ENCODE data around the gene GNAO1.

GNAO1 gene

GRCh38 chr16:56241596-56241995 is 50.3 kb downstream of the GNAO1 start:
- DNase-seq (ENCODE audit: low spot score), result no peak

- no peak for DNase-seq (ENCODE audit: low spot score)
Observed at GRCh38 chr16:56242740-56243139, 51.5 kb downstream of the GNAO1 start.

DNA sequence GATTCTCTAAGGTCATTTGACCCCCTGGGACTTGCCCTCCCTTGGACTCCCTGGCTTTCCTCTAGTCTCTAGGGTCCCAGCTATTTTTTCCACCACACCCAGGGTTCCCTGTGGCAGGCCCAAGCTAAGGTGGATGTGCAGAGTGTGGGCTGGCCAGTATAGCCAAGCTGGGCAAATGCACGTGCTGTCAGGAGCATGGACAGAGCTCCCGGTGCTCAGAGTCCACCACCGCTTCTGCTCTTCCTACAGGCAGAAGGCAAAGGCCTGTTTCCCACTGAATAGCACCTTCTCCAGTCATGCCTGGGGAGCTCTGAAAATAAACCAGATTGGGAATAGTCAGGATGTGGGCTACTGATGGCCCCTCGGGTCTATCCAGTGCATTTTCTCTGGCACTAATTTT is 53.3 kb downstream of the GNAO1 start:
- DNase-seq (ENCODE audit: low spot score), result no peak

DNA sequence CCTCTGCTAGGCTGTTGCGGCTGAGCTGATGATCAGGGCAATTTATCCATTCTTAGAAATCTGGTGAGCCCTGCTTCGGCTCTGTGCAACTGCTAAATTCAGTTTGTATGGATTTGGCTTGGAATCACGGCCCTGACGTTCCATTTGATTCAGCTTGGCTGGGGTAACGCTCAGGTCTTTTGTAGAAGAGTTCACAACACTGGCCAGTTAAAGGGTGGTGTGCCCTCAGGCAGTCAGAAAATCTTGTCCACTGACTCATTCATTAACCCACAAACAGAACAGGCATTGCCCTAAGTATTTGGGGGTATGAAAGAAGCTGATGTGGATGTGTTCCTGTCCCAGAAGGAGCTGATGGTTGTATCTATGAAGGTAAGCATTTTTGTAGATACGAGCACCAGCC is 53.9 kb downstream of the GNAO1 start:
- no peak for DNase-seq (ENCODE audit: low spot score)

- DNase-seq (ENCODE audit: low spot score), result peak; percentile 92
Observed at GRCh38 chr16:56246051-56246817, 54.9 kb downstream of the GNAO1 start.

GRCh38 chr16:56247018-56247417 is 55.7 kb downstream of the GNAO1 start:
- no peak for DNase-seq (ENCODE audit: low spot score)

GRCh38 chr16:56247808-56248207 is 56.5 kb downstream of the GNAO1 start:
- DNase-seq (ENCODE audit: low spot score), result no peak

- no peak for DNase-seq (ENCODE audit: low spot score)
Observed at GRCh38 chr16:56252835-56253234, 61.5 kb downstream of the GNAO1 start.

DNA sequence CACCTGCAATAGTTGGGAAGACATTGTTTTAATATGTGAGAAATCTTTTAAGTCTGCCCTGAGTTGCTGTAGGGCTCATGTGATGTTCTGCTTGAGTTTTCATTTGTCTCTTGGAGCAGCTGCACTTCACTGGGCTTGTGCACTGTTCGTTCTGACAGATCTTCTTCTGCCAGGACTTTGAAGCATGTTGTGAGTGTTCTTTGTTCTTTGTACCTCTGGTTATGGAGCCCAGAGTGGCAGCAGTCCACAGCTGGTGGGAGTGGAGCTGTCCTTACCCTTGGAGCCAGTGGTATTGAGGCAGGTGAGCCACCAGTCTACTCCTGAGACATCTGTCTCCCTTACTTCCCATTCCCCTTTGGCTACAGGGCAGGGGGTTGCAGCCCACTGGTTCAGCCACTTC is 64.6 kb downstream of the GNAO1 start:
- DNase-seq (ENCODE audit: low spot score), result no peak

GRCh38 chr16:56257239-56257638 is 66.0 kb downstream of the GNAO1 start:
- DNase-seq (ENCODE audit: low spot score), result no peak

- DNase-seq (ENCODE audit: low spot score), result no peak
Observed at GRCh38 chr16:56257666-56258342, 66.5 kb downstream of the GNAO1 start.

DNA sequence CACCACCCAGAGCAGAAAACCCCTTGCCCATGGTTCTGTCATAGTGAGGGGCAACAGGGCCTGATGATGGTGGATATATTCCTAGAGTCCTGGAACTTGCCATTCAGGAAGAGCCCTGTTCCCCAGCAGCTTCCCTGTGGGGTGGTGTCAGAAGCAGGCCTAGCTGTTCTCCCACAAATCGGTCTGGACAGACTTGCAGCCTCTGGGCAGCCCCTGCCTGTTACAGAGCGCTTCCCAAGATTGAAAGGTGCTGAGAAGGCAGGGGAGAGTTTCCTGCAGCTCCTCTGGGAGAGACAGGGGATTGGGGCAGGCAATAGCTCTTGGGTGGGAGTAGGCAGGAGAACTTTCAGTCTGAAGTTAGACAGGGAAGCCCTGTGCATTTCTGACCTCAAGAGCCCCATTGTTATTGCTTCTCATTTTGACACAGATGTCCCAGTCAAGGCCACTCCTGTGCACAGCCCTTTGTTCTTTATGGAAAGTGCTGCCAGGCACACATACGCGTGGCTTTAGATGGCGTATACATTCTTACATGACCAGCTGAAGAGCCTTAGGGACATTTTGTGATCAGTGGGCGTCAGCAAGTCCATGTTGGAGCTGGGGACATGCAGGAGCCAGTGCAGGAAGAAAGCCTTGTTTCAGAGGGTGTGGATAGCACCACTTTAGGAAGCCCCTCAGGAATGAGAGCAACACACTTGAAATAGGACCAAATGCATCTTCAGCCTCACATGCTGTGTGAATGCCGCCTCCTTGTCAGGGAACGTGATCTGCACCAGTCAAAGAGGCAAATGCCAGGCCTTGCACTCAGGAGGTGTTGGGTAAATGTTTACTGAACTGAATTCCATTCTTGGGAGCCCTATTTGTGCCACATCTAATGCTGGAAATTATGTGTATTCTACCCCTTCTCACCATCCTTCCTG is 67.5 kb downstream of the GNAO1 start:
- DNase-seq (ENCODE audit: low spot score), result peak; percentile 89

- no peak for DNase-seq (ENCODE audit: low spot score)
Observed at GRCh38 chr16:56259425-56259779, 68.1 kb downstream of the GNAO1 start.

GRCh38 chr16:56260378-56261160 is 69.3 kb downstream of the GNAO1 start:
- DNase-seq (ENCODE audit: low spot score), result no peak

DNA sequence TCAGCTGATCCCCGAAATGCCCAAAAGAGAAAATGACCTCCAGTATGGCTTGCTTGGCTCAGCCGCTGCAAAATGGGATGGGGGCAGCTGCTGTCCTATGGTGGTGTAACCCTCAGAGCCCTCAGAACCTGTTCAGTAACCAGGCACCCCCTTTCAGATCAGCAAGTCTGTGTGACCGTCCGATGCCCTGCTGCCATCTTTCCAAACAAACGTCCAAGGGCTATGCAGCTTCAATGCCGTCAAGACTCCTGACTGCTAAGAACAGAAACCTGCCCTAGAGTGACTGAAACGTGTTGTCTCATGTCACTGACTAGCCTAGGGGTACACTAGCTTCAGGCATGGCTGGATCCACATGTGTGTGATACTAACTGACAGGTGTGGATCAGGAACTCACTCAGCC is 70.4 kb downstream of the GNAO1 start:
- no peak for DNase-seq (ENCODE audit: low spot score)

GRCh38 chr16:56262148-56262547 is 70.9 kb downstream of the GNAO1 start:
- no peak for DNase-seq (ENCODE audit: low spot score)

DNA sequence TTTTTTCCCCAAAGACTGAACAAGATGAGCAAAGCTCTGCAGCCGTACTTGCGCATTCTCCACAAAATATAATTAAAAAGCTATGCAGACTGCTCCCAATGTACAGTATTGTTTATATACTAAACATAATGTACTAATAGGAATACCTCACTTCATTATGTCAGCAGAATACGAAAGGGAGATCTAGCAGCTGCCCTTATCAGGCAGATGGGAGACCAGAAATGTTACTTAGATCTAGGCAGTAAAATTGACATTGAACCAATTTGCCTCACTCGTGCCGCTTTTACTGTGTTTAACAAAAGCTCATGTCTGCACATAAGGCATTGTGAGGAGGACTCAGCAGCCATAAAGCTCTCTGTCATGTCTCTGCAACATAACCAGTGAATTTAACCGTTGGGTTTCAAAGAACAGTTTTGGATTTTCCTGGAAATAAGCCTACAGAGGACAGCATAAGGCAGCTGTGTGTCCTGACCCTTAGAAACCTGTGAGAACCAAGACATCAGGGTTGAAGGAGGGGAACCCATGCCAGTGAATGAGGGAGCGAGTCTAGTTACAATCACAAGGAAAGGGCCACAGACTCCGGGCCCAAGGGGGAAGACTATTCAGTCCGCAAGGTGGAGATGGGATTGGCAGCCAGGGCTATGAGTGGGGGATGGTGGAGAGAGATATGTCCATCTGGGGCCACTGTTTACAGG is 71.4 kb downstream of the GNAO1 start:
- no peak for DNase-seq (ENCODE audit: low spot score)

DNA sequence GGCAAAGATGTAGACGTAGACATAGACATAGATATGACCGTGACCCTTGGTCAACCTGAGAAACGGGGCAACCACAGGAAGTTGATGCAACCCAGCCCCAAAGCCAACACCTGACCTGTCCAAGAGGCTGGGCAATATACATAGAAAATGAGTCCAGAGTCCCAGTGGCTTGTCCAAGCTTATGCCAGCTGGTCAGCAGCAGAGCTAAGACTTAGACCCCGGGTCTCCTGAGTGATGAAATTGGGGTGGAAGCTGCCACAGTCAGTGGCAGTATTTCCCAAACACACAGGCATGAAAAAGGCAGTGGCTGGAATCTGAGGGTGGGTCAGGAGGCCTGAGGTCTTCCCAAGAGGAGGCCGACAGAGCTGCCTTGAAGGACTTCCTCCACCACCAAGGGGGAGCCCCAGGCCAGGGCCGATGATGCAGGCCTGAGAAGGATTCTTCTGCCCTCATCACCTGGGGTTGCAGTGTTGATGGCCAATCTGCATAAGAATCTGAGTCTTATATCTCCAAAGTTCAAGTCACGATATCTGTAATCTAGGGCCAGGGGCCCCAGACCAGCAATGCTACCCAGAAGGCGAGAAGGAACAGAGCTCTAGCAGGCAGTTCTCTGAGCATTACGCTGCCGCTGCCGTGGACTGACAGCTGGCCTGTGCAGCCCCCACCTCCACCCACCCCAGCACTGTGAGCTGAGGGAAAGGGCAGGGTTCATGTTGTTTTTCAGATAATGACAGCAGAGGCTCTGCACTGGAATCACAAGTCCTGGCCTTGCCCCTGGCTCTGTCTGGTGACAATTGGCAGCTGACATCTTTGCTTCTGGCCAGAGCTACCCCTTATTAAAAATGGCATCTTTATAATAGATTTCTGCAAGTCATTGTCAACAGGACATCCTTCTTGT is 72.7 kb downstream of the GNAO1 start:
- peak; percentile 93 for DNase-seq (ENCODE audit: low spot score)

DNA sequence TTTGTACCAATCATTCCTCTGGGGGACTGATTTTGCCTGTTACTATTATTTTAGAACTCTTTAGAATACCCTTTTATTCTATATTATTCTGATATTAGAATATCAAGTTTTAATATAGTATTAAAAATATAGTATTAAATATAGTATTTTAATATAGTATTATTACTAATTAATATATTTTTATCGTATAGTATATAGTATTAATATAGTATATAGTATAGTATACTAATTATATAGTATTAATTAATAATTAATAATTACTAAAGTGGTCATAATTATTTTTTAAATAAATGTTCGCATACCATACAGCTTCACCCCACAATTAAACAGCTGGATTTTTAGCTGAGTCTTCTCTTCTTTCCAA is 73.3 kb downstream of the GNAO1 start:
- no peak for DNase-seq (ENCODE audit: low spot score)

DNA sequence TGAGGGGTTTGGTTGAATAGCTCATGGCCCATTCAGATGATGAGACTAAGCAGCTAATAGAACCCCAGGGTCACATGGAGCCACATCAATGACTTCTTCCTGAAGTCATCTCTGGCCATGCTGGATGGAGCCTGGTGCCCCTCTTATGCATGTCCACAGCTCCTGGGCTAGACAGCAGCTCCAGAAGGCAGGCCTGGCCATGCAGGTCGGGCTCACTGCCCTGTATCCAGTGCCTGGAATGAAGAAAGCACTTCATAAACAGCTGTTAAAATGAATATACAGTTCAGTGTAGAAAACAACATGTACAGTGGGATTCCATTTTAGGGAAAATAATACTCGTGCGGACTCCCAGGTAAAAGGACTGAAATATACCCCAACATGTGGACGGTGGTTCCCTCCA is 73.9 kb downstream of the GNAO1 start:
- DNase-seq (ENCODE audit: low spot score), result no peak

Measured in putamen (tissue), 1 donor.